Right lobe of liver (tissue), 4 donors: ENCODE measurements around the gene GLRX5.

Experiments used
- POLR2A ChIP-seq: fragments of 450-650 bp; IDR thresholded peaks from one replicate; pipeline ENCODE4 v1.6.1; 2017; ENCODE audit warnings: antibody characterized with exemption, mild to moderate bottlenecking
- TF ChIP-seq, protein P1 (sequence below), 4 donors: fragments of 200-600 bp in 3 of 4; fragments of 450-650 bp in 1 of 4; IDR thresholded peaks; one replicate each; pipeline versions ENCODE4 v1.5.1 to v1.8.0; 2016 to 2022; ENCODE audit warnings: antibody characterized with exemption in 4 of 4, mild to moderate bottlenecking in 2 of 4
- donor health status: DM: no; HTN: no; CAD: no.
- donor health status: DM: no; HTN: no; CAD: no.
- donor health status: DM: no; HTN: yes; CAD: no.

DNA sequence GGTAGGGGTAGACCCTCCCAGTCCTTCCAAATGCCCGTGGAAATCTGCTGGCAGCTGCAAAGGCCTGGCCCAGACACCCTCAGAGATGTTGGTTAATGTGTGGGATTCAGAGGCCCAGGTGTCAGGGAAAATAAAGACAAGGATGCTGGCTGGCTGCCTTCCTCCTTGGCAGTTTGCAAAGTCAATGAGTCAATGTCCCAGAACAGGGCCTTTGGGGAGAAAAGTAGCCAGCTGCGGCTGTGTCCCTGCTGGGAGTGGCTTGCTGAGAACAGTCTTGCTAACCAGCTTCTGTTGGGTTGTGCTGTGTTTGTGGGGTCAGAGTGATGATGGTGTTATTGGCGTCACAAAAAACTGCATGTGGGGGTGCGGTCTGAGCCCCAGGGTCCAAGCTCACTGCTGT is 29.2 kb downstream of the GLRX5 start:
- TF ChIP-seq, protein P1, sequence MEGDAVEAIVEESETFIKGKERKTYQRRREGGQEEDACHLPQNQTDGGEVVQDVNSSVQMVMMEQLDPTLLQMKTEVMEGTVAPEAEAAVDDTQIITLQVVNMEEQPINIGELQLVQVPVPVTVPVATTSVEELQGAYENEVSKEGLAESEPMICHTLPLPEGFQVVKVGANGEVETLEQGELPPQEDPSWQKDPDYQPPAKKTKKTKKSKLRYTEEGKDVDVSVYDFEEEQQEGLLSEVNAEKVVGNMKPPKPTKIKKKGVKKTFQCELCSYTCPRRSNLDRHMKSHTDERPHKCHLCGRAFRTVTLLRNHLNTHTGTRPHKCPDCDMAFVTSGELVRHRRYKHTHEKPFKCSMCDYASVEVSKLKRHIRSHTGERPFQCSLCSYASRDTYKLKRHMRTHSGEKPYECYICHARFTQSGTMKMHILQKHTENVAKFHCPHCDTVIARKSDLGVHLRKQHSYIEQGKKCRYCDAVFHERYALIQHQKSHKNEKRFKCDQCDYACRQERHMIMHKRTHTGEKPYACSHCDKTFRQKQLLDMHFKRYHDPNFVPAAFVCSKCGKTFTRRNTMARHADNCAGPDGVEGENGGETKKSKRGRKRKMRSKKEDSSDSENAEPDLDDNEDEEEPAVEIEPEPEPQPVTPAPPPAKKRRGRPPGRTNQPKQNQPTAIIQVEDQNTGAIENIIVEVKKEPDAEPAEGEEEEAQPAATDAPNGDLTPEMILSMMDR (IDR thresholded peaks at IDR 0.05): no peak
- TF ChIP-seq POLR2A: no peak
